ENCODE results near the gene SGPP1.
A peak's percentile ranks its signal among the peaks of the same experiment; 100 is the strongest.
"Not testable (repeated sequence)": the region's sequence is repeated elsewhere in the genome, so short reads cannot be mapped to it uniquely, and the experiment has no call there.

SGPP1 gene

GRCh38 chr14:63727736-63728728 lies at the start of gene SGPP1:
Gene SGPP1 (minus strand): TSS chr14:63728065. CDS start chr14:63727944, 121 bp downstream.
- DNase-seq (ENCODE audit: low read depth), result peak; percentile 49

GRCh38 chr14:63777024-63777423 lies 49.2 kb upstream of the SGPP1 start:
- DNase-seq (ENCODE audit: low read depth), result no peak

- DNase-seq (ENCODE audit: low read depth), result no peak
These were observed 45.6 kb upstream of the SGPP1 start for GRCh38 chr14:63773504-63773903.

- DNase-seq (ENCODE audit: low read depth), result peak; percentile 39
These were observed 42.4 kb upstream of the SGPP1 start for GRCh38 chr14:63770187-63770807.

GRCh38 chr14:63766611-63767010 lies 38.7 kb upstream of the SGPP1 start:
- no peak for DNase-seq (ENCODE audit: low read depth)

- no peak for DNase-seq (ENCODE audit: low read depth)
These were observed 36.8 kb upstream of the SGPP1 start for GRCh38 chr14:63764620-63765139.

GRCh38 chr14:63764103-63764502 lies 36.2 kb upstream of the SGPP1 start:
- DNase-seq (ENCODE audit: low read depth), result no peak

GRCh38 chr14:63761351-63762117 lies 33.7 kb upstream of the SGPP1 start:
- DNase-seq (ENCODE audit: low read depth), result no peak

GRCh38 chr14:63760014-63760413 lies 32.1 kb upstream of the SGPP1 start:
- DNase-seq (ENCODE audit: low read depth), result no peak

GRCh38 chr14:63759456-63759855 lies 31.6 kb upstream of the SGPP1 start:
- DNase-seq (ENCODE audit: low read depth), result no peak

- no peak for DNase-seq (ENCODE audit: low read depth)
These were observed 29.3 kb upstream of the SGPP1 start for GRCh38 chr14:63757211-63757610.

GRCh38 chr14:63752449-63753169 lies 24.7 kb upstream of the SGPP1 start:
- DNase-seq (ENCODE audit: low read depth), result no peak

GRCh38 chr14:63751076-63751475 lies 23.2 kb upstream of the SGPP1 start:
- DNase-seq (ENCODE audit: low read depth), result not testable (repeated sequence)

- DNase-seq (ENCODE audit: low read depth), result no peak
These were observed 20.0 kb upstream of the SGPP1 start for GRCh38 chr14:63747846-63748245.

GRCh38 chr14:63745858-63746425 lies 18.1 kb upstream of the SGPP1 start:
- DNase-seq (ENCODE audit: low read depth), result no peak

- DNase-seq (ENCODE audit: low read depth), result no peak
These were observed 17.4 kb upstream of the SGPP1 start for GRCh38 chr14:63745272-63745671.

GRCh38 chr14:63737582-63738006 lies 9.7 kb upstream of the SGPP1 start:
- no peak for DNase-seq (ENCODE audit: low read depth)

GRCh38 chr14:63735720-63736119 lies 7.9 kb upstream of the SGPP1 start:
- DNase-seq (ENCODE audit: low read depth), result no peak

GRCh38 chr14:63730659-63731058 lies 2.8 kb upstream of the SGPP1 start:
- DNase-seq (ENCODE audit: low read depth), result no peak

GRCh38 chr14:63727231-63727735 lies 582 bp downstream of the SGPP1 start:
- no peak for DNase-seq (ENCODE audit: low read depth)

- no peak for DNase-seq (ENCODE audit: low read depth)
These were observed 1.4 kb downstream of the SGPP1 start for GRCh38 chr14:63726499-63726898.
